Type B pancreatic cell (in vitro differentiated cells): ENCODE measurements around the gene GLYATL2. TPM values are rescaled to one million over a fixed set of nuclear protein-coding genes. Genes with fewer than 3 reads are reported as not detected.

Source experiments
- DNase-seq: peaks from one replicate; pipeline ENCODE4 v3.0.0; 2021; ENCODE audit warnings: mixed read lengths; ENCODE audit not compliant: unreplicated experiment; ENCODE audit errors: extremely low spot score
- H3K27ac Mint-ChIP-seq: 2 replicates; pipeline ENCODE4 v1.8.0; 2021; ENCODE audit warnings: mild to moderate bottlenecking, mixed read lengths
- H3K27me3 Mint-ChIP-seq: 2 replicates; pipeline ENCODE4 v1.8.0; 2021; ENCODE audit warnings: mixed read lengths
- H3K36me3 Mint-ChIP-seq: 2 replicates; pipeline ENCODE4 v1.8.0; 2021; ENCODE audit warnings: mixed read lengths
- H3K4me1 Mint-ChIP-seq: one replicate; pipeline ENCODE4 v1.8.0; 2021; ENCODE audit warnings: mixed read lengths; ENCODE audit not compliant: unreplicated experiment
- H3K4me3 Mint-ChIP-seq: 2 replicates; pipeline ENCODE4 v1.8.0; 2021; ENCODE audit warnings: mild to moderate bottlenecking, mixed read lengths
- H3K9me3 Mint-ChIP-seq: 2 replicates; pipeline ENCODE4 v1.8.0; 2021; ENCODE audit warnings: mixed read lengths
- total RNA-seq: library from RNA; stranded (reverse); gene quantifications from 2 replicates; pipeline ENCODE4 v1.2.1, GENCODE V29; 2021; ENCODE audit warnings: low replicate concordance
- TF ChIP-seq, protein P1 (sequence below): fragments of 200-600 bp; sonication (generic); conservative IDR thresholded peaks from 2 replicates; pipeline ENCODE4 v1.5.0; 2021; ENCODE audit warnings: antibody characterized with exemption, mild to moderate bottlenecking

The GLYATL2 gene
- total RNA-seq, 1 donor from 2014 or later = 0.58 TPM

DNA sequence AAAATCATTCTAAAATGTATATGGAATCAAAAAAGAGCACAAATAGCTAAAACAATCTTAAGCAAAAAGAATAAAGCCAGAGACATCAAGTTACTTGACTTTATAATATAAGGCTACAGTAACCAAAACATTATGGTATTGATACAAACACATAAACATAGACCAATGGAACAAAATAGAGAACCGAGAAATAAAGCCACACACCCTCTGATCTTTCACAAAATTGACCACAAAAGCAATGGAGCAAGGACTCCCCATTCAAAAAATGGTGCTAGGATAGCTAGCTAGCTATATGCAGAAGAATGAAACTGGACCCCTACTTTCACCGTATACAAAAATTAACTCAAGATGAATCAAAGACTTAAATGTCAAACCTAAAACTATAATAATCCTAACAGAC, 43.2 kb downstream of the GLYATL2 start:
- TF ChIP-seq, protein P1, sequence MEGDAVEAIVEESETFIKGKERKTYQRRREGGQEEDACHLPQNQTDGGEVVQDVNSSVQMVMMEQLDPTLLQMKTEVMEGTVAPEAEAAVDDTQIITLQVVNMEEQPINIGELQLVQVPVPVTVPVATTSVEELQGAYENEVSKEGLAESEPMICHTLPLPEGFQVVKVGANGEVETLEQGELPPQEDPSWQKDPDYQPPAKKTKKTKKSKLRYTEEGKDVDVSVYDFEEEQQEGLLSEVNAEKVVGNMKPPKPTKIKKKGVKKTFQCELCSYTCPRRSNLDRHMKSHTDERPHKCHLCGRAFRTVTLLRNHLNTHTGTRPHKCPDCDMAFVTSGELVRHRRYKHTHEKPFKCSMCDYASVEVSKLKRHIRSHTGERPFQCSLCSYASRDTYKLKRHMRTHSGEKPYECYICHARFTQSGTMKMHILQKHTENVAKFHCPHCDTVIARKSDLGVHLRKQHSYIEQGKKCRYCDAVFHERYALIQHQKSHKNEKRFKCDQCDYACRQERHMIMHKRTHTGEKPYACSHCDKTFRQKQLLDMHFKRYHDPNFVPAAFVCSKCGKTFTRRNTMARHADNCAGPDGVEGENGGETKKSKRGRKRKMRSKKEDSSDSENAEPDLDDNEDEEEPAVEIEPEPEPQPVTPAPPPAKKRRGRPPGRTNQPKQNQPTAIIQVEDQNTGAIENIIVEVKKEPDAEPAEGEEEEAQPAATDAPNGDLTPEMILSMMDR = no peak
- Mint-ChIP-seq H3K9me3 (no peaks in the 10 kb centered on the region), H3K4me1 (no peaks in the 10 kb centered on the region), H3K27ac (no peak overlapping the region), H3K27me3 (no peaks in the 10 kb centered on the region), H3K4me3 (no peak overlapping the region), H3K36me3 (no peaks in the 10 kb centered on the region)
- DNase-seq = no peak

- Mint-ChIP-seq H3K9me3 (no peaks in the 10 kb centered on the region), H3K27me3 (no peaks in the 10 kb centered on the region), H3K4me1 (no peaks in the 10 kb centered on the region), H3K36me3 (no peaks in the 10 kb centered on the region), H3K27ac (no peak overlapping the region), H3K4me3 (no peak overlapping the region)
- no peak for DNase-seq
- TF ChIP-seq, protein P1 = no peak
These were observed 48.2 kb downstream of the GLYATL2 start for GRCh38 chr11:58796333-58796732.

DNA sequence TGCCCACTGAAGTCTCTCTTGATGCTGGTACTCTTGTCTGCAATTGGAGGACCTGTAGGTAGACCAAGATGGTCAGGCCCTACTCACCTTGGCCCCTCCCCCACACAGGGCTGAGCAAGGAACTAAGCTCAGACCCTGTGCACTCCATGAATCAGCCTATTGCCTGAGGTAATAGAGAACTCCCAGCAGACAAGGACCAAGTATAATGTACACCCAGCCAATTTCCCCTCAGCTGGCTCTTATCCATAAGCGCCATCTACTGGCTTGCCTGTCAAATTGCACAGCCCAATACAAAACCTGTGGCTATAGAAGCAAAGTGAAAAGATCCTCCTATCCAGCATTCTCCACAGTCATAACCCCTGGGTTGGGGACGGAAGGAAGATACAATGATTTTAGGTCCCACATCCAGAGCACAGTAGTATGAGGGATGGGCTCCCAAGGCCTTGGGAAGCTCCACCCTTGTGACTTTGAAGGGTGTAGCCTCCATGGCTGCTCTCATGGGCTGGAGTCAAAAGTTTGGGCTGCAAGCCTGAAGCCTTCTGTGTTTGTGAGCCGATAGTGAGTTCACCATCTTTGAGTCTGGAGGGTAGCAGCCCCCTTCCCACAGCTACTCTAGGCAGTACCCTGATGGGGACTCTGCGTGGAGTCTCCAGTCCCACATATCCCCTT, 56.0 kb downstream of the GLYATL2 start:
- Mint-ChIP-seq H3K4me1 (no peaks in the 10 kb centered on the region), H3K27me3 (no peaks in the 10 kb centered on the region), H3K27ac (no peak overlapping the region), H3K9me3 (no peaks in the 10 kb centered on the region), H3K36me3 (no peaks in the 10 kb centered on the region), H3K4me3 (no peak overlapping the region)
- TF ChIP-seq, protein P1 = peak; percentile 73
- no peak for DNase-seq

DNA sequence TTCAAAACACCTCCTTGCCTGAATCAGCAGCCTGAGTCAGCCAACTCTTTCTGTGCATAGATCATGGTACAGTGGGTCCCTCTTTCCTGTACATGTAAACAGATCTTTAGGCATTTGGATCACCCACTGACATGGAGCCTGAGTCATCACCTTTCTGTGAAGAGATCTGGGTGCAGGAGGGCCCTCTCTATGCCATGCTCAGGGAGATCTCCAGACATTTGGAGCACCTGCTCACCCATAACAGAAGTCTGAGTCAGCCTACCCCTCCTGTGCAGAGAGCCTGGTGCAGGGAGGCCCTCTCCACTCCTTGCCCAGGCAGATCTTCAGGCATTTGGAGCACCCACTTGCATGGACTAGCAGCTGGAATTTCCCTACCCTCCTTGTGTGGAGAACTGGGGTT, 56.6 kb downstream of the GLYATL2 start:
- Mint-ChIP-seq H3K27ac (no peak overlapping the region), H3K36me3 (no peaks in the 10 kb centered on the region), H3K4me3 (no peak overlapping the region), H3K9me3 (no peaks in the 10 kb centered on the region), H3K27me3 (no peaks in the 10 kb centered on the region), H3K4me1 (no peaks in the 10 kb centered on the region)
- TF ChIP-seq, protein P1 = no peak
- DNase-seq = no peak

GRCh38 chr11:58786693-58787092, 57.8 kb downstream of the GLYATL2 start:
- no peak overlapping the region for H3K4me3 Mint-ChIP-seq
- H3K27ac Mint-ChIP-seq = no peak overlapping the region
- no peak for DNase-seq
- TF ChIP-seq, protein P1 = no peak
- H3K4me1 Mint-ChIP-seq = no peaks in the 10 kb centered on the region
- no peaks in the 10 kb centered on the region for H3K27me3 Mint-ChIP-seq
- H3K9me3 Mint-ChIP-seq = peaks cover 4% of the 10 kb centered on the region
- H3K36me3 Mint-ChIP-seq = no peaks in the 10 kb centered on the region
